Smooth muscle cell of the pulmonary artery (primary cell): ENCODE results near the gene ULK4. TPM values are rescaled to one million over a fixed set of nuclear protein-coding genes. Genes with fewer than 3 reads are reported as not detected.

Source experiments
- total RNA-seq: library from RNA; depleted of rRNA; stranded (reverse); fragments of >200 nt; gene quantifications from 2 replicates; pipeline ENCODE4 v1.2.3, GENCODE V29; 2014

The ULK4 gene
- total RNA-seq, result 8.9 and 11.3 TPM in 2 replicates

GRCh38 chr3:41961751-41962679, at the start of gene ULK4:
Gene ULK4 (minus strand): TSS chr3:41962103. CDS start chr3:41954759, 7,344 bp downstream.

GRCh38 chr3:41198950-41199865, 762.7 kb downstream of the ULK4 start, which contains the start of gene CTNNB1:
Gene CTNNB1 (plus strand): TSS chr3:41199505. CDS start chr3:41224069, 24,564 bp downstream.

Other genes with a start within 250 kb of the ULK4 start
- 45.0 and 48.8 TPM in 2 replicates for gene TRAK1, start 129.3 kb upstream of the ULK4 start, total RNA-seq